ENCODE measurements around the gene FPR3.

Gene FPR3

DNA sequence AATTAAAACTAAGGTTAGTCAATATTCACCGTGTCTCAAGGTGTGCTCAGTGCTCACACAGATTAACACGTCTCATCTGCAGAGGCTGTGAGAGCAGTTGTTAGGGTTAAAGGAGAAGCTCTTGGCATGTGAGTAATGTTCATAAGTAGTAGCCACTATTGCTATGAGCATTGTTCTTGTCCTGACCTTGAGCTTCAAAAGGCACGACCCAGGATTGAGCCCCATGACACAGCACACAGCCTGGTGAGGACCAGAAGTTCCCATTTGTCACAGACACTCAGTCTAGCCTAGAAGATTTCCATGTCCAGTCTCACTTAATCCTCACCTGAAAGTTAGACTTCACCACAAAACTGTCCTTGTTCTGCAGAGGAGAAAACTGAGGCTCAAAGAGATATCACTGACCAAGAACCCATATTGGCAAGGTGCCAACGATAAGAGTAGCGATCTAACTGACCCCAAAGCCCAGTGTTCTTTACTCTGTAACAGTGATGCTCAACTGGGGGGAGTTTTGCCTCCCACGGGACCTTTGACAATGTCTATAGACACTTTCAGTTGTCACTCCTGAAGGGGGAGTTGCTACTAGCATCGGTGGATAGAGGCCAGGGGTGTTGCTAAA lies 26.0 kb downstream of the FPR3 start:
- no peak for DNase-seq (ENCODE audit: extremely low read depth, low read depth)
- TF ChIP-seq, protein P1, sequence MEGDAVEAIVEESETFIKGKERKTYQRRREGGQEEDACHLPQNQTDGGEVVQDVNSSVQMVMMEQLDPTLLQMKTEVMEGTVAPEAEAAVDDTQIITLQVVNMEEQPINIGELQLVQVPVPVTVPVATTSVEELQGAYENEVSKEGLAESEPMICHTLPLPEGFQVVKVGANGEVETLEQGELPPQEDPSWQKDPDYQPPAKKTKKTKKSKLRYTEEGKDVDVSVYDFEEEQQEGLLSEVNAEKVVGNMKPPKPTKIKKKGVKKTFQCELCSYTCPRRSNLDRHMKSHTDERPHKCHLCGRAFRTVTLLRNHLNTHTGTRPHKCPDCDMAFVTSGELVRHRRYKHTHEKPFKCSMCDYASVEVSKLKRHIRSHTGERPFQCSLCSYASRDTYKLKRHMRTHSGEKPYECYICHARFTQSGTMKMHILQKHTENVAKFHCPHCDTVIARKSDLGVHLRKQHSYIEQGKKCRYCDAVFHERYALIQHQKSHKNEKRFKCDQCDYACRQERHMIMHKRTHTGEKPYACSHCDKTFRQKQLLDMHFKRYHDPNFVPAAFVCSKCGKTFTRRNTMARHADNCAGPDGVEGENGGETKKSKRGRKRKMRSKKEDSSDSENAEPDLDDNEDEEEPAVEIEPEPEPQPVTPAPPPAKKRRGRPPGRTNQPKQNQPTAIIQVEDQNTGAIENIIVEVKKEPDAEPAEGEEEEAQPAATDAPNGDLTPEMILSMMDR (IDR thresholded peaks at IDR 0.05; ENCODE audit: low read depth, low read length), result no peak

DNA sequence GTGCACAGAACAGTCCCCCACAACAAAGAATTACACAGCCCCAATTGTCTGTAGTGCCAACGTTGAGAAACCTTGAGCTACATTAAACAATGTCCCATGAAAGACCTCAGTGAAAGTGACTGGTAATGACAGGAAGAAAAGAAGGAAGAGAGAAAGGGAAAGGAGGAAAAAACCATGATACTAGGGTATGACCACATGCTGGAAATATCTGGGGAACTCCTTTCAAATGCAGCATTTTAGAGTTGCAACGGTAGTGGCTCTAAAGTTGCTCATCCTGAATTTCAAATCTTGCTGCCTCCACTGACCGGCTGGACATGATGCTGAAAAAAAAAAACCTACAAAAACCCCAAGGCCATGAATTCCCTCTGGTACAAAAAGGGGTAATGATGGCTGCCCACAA lies 26.5 kb downstream of the FPR3 start:
- TF ChIP-seq, protein P1 (IDR thresholded peaks at IDR 0.05; ENCODE audit: low read depth, low read length), result no peak

DNA sequence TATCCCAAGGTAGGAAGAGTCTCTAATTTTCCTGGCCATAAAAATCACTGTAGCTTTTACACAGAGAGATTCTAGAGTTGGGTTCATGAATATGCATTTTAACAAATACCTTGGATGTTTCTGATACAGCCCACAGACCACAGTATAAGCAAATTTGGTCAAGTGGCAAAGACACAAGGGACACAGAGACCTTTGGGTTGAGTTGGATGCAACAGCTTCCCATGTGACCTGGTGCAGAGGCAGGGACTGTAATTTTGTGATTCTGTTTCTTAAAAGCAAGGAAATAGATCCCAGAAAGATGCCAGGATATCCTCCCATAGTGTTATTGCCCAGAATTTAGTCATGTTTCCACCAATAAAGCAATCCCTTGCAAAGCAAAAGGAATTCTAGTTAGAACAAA lies 27.0 kb downstream of the FPR3 start:
- TF ChIP-seq, protein P1 (IDR thresholded peaks at IDR 0.05; ENCODE audit: low read depth, low read length), result no peak
- DNase-seq (ENCODE audit: extremely low read depth, low read depth), result no peak

More for the DNA sequence above, 26.5 kb downstream of the FPR3 start:
- DNase-seq (ENCODE audit: extremely low read depth, low read depth), result no peak

DNA sequence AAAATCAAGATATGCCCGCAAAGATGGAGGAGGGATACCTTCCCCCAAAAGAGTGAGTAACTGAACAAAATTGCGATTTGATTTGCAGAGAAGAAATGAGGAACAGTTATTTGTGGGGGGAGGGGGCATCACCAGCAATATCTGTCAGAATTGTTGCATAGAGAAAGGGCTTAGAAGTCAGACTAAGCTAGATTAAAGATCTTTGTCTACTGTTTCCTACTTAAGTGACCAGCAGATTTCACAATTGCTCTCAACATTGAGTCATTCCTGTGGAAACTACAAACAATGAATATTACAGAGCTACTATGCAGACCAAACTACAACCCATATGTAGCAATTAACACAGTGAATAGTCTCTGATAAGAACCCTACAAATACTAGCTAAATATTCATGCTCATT lies 27.4 kb downstream of the FPR3 start:
- TF ChIP-seq, protein P1 (IDR thresholded peaks at IDR 0.05; ENCODE audit: low read depth, low read length), result no peak
- DNase-seq (ENCODE audit: extremely low read depth, low read depth), result no peak

DNA sequence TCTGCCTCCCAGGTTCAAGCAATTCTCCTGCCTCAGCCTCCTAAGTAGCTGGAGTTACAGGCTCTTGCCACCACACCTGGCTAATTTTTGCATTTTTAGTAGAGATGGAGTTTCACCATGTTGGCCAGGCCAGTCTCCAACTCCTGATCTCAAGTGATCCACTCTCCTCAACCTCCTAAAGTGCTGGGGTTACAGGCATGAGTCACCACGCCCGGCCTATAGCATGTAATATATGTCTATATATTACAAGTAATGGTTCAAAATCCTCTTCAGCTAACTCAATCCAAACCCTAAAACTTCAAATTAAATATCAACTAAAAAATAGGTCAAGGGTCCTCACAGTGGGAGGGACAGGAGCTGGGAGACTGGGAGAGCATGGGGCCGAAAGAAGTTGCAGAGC lies 28.0 kb downstream of the FPR3 start:
- TF ChIP-seq, protein P1 (IDR thresholded peaks at IDR 0.05; ENCODE audit: low read depth, low read length), result no peak
- DNase-seq (ENCODE audit: extremely low read depth, low read depth), result no peak

DNA sequence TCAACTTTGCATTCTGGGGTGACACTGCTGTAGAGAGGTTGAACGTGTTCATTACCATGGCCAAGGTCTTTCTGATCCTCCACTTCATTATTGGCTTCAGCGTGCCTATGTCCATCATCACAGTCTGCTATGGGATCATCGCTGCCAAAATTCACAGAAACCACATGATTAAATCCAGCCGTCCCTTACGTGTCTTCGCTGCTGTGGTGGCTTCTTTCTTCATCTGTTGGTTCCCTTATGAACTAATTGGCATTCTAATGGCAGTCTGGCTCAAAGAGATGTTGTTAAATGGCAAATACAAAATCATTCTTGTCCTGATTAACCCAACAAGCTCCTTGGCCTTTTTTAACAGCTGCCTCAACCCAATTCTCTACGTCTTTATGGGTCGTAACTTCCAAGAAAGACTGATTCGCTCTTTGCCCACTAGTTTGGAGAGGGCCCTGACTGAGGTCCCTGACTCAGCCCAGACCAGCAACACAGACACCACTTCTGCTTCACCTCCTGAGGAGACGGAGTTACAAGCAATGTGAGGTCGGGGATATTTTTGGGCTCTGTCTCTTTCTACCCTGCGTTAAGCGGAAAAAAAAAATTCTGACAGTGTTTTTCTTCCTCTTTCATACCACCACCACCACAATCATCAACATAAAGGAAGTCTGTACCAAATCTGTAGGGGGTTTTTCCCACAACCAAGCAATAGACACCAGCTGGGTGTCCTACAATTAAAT lies 29.5 kb downstream of the FPR3 start:
- TF ChIP-seq, protein P1 (IDR thresholded peaks at IDR 0.05; ENCODE audit: low read depth, low read length), result no peak
- no peak for DNase-seq (ENCODE audit: extremely low read depth, low read depth)

DNA sequence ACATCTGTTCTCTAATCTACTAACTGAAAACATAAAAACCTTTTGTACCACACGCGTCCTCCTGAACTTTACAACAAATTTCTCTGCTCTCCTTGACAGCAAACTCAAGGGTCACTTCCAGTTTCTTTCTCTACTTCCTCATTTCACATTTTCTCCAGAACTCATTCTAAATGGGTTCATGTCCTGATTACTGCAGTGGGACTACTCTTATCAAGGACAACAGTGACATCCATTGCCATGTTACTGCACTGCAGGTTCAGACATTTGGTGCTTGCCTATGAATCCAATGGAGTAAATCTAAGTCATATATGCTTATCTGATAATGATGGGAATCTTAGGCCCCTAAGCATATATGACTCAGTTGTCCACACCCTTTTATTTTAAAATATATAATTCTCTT lies 35.3 kb downstream of the FPR3 start:
- DNase-seq (ENCODE audit: extremely low read depth, low read depth), result no peak
- TF ChIP-seq, protein P1 (IDR thresholded peaks at IDR 0.05; ENCODE audit: low read depth, low read length), result no peak
